T-helper 1 cell treated with Interleukin-12 subunit alpha and Interleukin-12 subunit beta and Interleukin-4 antibody, amounts not matched to agents 30 ng/mL and 1 ng/mL, for 36 hours (primary cell): Measurements from ENCODE around the gene FAIM2. TPM values are rescaled to one million over a fixed set of nuclear protein-coding genes. Genes with fewer than 3 reads are reported as not detected.

Experiments used
- intact Hi-C: fragments of 100-400 bp; cut with micrococcal nuclease; formaldehyde crosslinking; loops from one replicate; pipeline ENCODE4 v1.15.1; 2024
- total RNA-seq: library from RNA; stranded (reverse); gene quantifications from 2 replicates; pipeline ENCODE4 v1.2.3, GENCODE V29; 2022

Gene FAIM2
- 0.83 and 0.88 TPM in 2 replicates for total RNA-seq

DNA sequence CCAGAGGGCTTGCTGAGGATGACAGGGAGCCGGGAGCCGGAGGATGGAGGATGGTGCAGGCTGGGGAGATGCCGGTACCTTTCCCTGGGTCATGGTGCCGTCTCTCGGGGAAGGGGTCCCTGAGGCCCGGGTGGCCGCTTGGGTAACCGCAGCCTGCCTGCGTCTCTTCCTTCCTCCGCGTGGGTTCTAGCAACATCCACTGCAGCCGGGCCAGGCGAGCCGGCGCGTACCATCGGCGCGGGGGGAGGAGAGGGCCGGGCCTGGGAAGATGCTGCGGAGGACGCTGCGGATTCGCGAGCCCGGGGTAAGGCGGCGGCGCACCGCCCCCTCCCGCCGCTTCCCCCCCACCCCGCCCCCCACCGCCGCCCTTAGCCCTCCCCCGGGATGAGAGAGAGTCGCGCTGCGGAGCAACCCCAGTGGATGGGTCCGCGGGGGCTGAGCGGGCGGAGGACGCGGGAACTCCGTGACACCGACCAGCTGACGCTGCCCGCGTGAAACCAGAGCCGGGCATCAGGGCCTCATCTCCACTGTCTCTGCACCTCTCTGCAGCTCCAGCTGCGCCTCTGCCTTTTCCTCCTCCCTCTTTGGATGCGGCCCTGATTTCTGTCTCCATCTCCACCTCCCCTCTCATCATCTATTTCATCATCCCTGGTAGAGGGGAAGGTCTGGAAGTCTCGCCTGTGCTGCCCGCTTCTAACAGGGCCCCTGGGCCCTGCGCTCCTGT lies at the start of gene FAIM2:
Gene FAIM2, minus strand, starts transcription at position 201 of the 724 bp plus-strand sequence. Its CDS starts 108 bp downstream, at position 93.
- intact Hi-C loops = no loop called here

DNA sequence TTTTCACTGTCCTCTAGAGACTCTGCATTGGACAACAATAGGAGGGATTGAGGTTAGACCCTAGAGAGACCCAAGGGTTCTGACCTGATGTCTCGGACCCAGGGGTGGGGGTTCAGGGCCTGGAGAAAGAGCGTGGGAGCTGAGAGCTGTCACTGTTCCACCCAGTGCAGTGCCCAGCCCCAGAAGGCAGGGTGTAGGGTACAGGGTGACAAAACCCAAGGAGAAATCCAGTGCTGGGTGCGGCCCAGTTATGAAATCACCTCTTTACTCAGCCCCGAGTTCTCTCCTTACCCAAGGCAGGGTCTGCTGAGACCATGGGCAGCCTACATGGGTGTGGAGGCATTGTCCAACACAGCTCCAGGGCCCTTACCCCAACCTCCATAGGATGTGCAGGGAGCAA lies 49.5 kb upstream of the FAIM2 start:
- intact Hi-C loops = no loop called here

DNA sequence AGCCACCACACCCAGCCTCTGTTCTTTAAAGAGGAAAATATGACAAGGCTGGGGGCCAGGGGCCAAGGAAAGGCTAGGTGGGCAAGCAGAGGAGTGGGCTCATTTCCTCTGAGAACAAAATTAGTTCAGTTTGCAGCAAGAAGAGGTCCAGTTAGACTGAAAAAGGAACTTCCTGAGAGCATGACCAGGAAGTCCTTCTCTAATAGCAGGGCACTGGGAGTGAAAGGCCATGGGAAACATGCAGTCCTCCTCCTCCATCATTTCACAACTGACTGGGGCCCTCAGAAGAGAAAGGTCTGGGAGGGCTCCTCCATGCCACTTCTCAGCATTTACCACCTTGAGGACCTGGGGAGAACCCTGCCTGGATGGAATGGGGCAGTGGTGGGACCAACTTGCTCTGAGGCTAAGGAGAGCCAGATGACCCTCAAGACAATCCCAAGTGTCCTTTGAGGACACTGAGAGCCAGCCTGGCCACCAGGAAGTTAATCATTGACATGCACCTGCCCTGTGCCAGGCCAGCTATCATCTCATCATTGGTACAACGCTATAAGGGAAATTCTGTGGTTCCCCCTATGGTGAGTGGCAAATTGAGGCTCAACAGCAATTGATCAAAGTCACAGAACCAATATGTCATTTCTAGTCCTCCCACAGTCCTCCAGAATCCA lies 48.8 kb upstream of the FAIM2 start:
- intact Hi-C loops = no loop called here

DNA sequence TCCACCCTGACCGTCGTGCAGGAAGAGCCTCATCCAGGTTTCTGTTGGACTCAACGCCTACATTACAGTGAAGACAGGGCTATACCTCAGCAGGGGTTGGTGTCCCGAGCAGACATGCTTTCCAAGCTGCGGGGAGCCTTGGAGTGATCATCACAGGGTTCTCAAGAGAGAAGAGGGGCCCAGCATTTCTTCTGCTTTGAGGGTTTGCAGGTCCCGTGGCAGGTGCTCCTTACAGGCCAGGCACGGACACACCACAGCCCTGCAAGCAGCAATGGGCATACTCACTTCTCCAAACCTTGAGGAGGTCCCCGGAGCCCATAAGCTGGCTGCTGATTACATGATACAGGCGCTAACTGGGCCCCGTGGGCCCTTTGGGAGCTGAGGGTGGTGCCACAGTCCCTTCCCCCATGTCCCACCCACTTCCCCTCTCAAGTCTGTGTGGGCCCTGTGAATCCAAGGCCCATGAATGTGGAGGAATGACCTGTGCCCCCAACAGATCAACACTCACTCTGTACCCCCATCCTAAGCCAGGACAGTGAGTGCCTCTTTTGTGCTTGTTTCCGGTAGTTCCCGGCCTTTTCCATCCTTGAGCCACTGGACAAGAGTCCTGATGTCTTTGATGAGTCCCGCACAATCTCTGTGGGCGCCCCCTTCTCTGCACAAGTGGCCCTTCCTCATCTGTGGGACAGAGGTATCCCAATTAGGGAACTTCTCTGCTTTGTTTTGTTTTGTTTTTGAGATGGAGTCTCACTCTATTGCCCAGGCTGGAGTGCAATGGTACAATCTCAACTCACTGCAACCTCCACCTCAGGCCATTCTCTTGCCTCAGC lies 47.9 kb upstream of the FAIM2 start:
- intact Hi-C loops = no loop called here

- intact Hi-C loops = no loop called here
Measured at GRCh38 chr12:49950273-49951251, 46.9 kb upstream of the FAIM2 start, which contains the start of gene AQP2. AQP2 (plus strand) TSS chr12:49950737; CDS start chr12:49950831, 94 bp downstream.

GRCh38 chr12:49949866-49950265 lies 46.2 kb upstream of the FAIM2 start:
- intact Hi-C loops = no loop called here

DNA sequence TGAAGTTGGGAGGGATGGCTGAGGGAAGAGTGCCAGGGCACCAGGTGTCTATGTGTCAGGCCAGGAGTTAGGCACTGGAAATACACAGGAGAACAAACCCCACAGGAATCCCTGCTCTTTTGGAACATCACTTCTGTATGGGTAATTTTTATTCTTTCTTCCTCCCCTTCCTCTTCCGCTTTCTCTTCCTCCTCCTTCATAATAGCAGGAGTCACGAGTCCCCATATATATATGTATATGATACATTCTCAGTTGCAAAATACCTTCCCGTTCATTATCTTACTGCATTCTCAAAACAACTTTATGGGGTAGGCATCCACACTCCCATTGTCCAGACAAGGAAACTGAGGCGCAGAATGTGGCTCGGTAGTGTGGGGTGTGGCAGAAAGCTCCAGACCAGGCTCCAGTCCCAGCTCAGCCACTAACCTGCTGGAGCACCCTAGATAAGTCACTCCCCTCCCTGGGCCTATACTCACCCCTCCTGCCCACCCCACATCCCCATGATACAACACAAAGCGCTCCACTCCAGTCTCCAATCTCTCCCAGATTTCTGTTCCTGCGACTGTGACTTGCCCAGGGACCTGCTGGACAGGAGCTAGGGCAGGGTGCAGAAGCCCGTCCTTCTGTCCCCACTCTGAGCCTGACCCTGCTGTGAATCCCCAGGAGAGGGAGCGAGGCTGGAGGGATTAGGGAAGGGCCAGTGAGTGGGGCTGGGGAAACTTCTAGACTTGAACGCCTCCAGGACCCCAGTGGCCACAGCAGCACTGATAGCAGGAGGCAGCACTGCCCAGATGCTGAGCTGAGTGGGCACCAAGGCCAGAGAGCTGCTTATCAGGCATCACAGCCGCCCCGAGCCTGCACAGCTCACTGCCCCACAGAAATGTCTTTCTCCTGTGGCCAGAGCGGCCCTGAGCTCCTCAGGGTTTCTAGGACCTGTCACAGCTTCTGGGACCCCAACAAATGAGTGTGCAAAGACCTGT lies 45.5 kb upstream of the FAIM2 start:
- intact Hi-C loops = no loop called here

DNA sequence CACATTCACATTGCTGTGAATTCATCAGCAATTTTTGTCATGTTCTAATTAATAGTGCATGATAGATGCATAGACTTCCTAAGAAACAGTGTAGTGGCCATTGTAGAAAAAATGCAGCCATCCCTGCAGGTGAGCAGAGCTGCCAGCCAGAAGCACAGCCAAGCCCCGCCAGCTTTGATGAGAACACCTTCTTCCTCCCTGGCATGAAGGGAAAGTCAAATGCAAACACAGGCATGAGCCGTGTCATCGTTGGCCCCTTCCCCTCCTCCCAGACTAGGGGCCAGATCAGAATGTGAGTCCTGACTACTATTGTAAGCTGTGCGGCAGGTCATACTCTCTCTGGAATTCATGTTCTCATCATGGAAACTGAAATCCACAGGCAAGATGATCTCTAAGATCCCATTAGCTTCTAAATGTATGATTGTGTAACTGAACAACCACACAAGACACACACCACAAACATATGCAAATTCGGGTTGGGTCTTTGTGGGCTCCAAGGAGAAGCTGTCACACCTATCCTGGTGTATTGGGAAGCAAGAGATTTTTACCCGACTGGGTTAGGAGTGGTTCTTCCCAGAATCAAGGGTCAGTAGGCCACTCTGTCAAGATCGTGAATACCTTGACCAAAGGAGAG lies 44.0 kb upstream of the FAIM2 start:
- intact Hi-C loops = no loop called here

- intact Hi-C loops = no loop called here
Measured at GRCh38 chr12:49946497-49946896, 42.8 kb upstream of the FAIM2 start.

- intact Hi-C loops = no loop called here
Measured at GRCh38 chr12:49946086-49946485, 42.4 kb upstream of the FAIM2 start.

GRCh38 chr12:49945394-49946080 lies 41.8 kb upstream of the FAIM2 start:
- intact Hi-C loops = loop anchor here (1.0 to 2.0 kb wide), 2 partner anchors 21 to 169 kb away; no protein-coding TSS in a partner anchor

- intact Hi-C loops = loop anchor here (1.0 to 2.0 kb wide), 2 partner anchors 22 to 168 kb away; no protein-coding TSS in a partner anchor
Measured at GRCh38 chr12:49944718-49945117, 41.0 kb upstream of the FAIM2 start.

DNA sequence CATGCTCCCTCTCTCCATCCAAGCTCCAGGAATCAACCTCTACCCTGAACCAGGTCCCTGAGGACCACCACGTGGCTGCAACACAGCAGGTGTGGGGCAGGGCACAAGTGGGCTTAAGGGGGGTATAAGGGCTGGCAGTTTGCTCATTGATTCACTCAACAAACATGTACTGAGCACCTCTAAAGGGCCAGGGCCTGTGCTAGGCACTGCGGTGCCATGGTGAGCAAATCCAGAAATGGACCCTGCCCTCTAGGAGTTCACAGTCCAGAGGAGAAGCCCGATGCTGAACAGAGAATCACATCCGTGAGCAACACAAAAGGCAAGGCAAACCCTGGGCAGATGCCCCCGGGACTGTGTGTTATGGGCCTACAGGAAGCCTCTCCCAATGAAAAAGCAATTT lies 40.3 kb upstream of the FAIM2 start:
- intact Hi-C loops = loop anchor here (2.0 kb wide), 1 partner anchor 23 kb away; no protein-coding TSS in a partner anchor

- intact Hi-C loops = no loop called here
Measured at GRCh38 chr12:49943625-49943960, 39.9 kb upstream of the FAIM2 start.

GRCh38 chr12:49942921-49943624 lies 39.4 kb upstream of the FAIM2 start:
- intact Hi-C loops = no loop called here

- intact Hi-C loops = no loop called here
Measured at GRCh38 chr12:49942512-49942893, 38.8 kb upstream of the FAIM2 start.

- intact Hi-C loops = no loop called here
Measured at GRCh38 chr12:49941556-49942511, 38.1 kb upstream of the FAIM2 start.
